ENCODE results near the gene SLC16A5. TPM values are rescaled to one million over a fixed set of nuclear protein-coding genes. Genes with fewer than 3 reads are reported as not detected.

Gene SLC16A5
- total and polyA plus RNA-seq, 10 of the 15 experiments (the other 5 are each of a cell fraction or from before 2014, with no cell fraction given) = 0.03 to 3.1 (median 0.96) TPM

GRCh38 chr17:75090871-75091854, 3.4 kb downstream of the SLC16A5 start:
- Histone ChIP-seq H3K79me2 (ENCODE audit: control insufficient read depth, insufficient read depth, low read length) (no peaks in the 10 kb centered on the region), H4K20me1 (ENCODE audit: control insufficient read depth, insufficient read depth) (no peaks in the 10 kb centered on the region), H3K4me2 (ENCODE audit: control insufficient read depth, insufficient read depth) (no peak overlapping the region), H3K4me1 (ENCODE audit: control insufficient read depth, insufficient read depth, low read length) (peaks cover 13% of the 10 kb centered on the region), H3K4me3 (no peak overlapping the region), H2AFZ (ENCODE audit: control insufficient read depth, low read depth, low read length) (no peak overlapping the region), H3K36me3 (ENCODE audit: control insufficient read depth in 2 of 2, insufficient read depth in 2 of 2, low read length in 1 of 2) (no peaks in the 10 kb centered on the region), H3K9ac (ENCODE audit: control insufficient read depth, insufficient read depth, low read length) (no peak overlapping the region), H3K27ac (ENCODE audit: control insufficient read depth, insufficient read depth) (no peak overlapping the region), H3K9me3 (replicated peaks; ENCODE audit: control insufficient read depth, insufficient read depth, low read length) (no peaks in the 10 kb centered on the region), H3K27me3 (replicated peaks in 1 of 2; ENCODE audit: control insufficient read depth in 2 of 2, insufficient read depth in 2 of 2, low read length in 1 of 2) (no peaks in the 10 kb centered on the region)
- no peak for FAIRE-seq
- RAD21 ChIA-PET (ENCODE audit: unreplicated experiment) = interaction anchor here (1.1 to 1.2 kb wide), 2 partner anchors 18 to 23 kb away, joined by 3 read pairs; partner anchors contain the start of gene ARMC7
- SMC1A ChIA-PET (ENCODE audit: uncharacterized antibody, unreplicated experiment) = no interaction called here
- in situ Hi-C loops (cut with MboI) = no loop called here
- POLR2A ChIA-PET = no interaction called here
- TF ChIP-seq SREBF1 (IDR thresholded peaks at IDR 0.05; ENCODE audit: low read length) (no peak), HSF1 (IDR thresholded peaks at IDR 0.05; ENCODE audit: low read depth, low read length) (no peak), BCL3 (IDR thresholded peaks at IDR 0.05; ENCODE audit: borderline replicate concordance, insufficient read depth, low read depth, low read length, poor library complexity, severe bottlenecking) (no peak), BMI1 (IDR thresholded peaks at IDR 0.05; ENCODE audit: borderline replicate concordance) (no peak), TARDBP (IDR thresholded peaks at IDR 0.05; ENCODE audit: borderline replicate concordance) (no peak), USF1 (IDR thresholded peaks at IDR 0.05; ENCODE audit: borderline replicate concordance, extremely low read length, insufficient read depth, low read depth, low read length) (no peak)
- no TSS peak for BruUV-seq (replicated peaks)
- CTCF ChIA-PET = interaction anchor here (1.4 to 1.7 kb wide), 3 partner anchors 14 to 22 kb away, joined by 4 to 7 read pairs (median 4); no protein-coding TSS in a partner anchor
- no peak for DNase-seq (ENCODE audit: low read depth, low spot score)
- intact Hi-C loops (cut with micrococcal nuclease; ENCODE audit: unreplicated experiment) = no loop called here
- 75% methylated on average over 19 of the region's 19 CpGs for WGBS (ENCODE audit: insufficient coverage, insufficient replicate concordance, low lambda C conversion rate, missing lambda C conversion rate)
- ATAC-seq = no peak
